Erythroblast (primary cell): Measurements from ENCODE around the gene ACVR1B.

Experiments used
- DNase-seq, 2 experiments: peaks; one replicate each; lab custom pipeline; 2025; lab: John Stamatoyannopoulos, UW
- GATA1 ChIP-seq: IDR thresholded peaks from 2 replicates; pipeline ENCODE4 v1.6.1; 2011; ENCODE audit warnings: low read depth, mild to moderate bottlenecking, control low read depth, low read length, moderate library complexity
- POLR2A ChIP-seq: IDR thresholded peaks from 2 replicates; pipeline ENCODE4 v1.6.1; 2011; ENCODE audit warnings: mild to moderate bottlenecking, low read length

The ACVR1B gene

GRCh38 chr12:52015532-52016041 is 64.1 kb downstream of the ACVR1B start:
- no peak for DNase-seq
- TF ChIP-seq POLR2A (no peak), GATA1 (no peak)

DNA sequence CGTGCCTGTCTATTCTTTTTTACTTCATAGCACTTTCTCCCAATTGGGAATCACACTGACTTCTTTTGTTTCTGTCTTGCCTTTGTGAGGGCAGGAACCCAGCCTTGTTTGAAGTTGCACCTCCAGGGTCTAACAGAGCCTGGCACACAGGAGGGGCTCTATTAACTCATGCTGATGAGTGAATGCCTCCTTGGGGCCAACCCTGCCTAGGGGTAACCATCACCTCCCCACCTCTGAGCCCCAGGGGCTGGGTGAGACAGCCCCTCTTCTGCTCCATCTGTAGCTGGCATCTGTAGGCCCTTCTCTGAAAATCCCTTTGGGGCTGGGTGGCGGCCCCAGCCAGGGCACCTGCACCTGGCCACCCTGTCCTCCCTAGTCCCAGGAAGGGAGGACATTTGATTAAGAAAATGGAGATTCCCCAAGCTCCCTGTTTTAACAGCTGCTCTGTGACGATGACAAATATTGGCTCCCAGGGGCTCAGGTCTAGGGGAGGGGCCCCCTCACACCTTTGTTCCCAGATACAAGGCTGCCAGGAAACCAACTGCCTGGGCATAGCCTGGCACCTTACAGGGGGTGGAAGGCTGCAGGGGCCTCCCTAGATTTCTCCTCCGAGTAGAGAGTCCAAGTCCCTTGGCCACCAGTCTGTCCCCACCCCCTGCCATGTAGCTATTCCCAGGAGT is 67.1 kb downstream of the ACVR1B start:
- no peak for TF ChIP-seq GATA1
- TF ChIP-seq POLR2A = no peak
- no peak for DNase-seq

DNA sequence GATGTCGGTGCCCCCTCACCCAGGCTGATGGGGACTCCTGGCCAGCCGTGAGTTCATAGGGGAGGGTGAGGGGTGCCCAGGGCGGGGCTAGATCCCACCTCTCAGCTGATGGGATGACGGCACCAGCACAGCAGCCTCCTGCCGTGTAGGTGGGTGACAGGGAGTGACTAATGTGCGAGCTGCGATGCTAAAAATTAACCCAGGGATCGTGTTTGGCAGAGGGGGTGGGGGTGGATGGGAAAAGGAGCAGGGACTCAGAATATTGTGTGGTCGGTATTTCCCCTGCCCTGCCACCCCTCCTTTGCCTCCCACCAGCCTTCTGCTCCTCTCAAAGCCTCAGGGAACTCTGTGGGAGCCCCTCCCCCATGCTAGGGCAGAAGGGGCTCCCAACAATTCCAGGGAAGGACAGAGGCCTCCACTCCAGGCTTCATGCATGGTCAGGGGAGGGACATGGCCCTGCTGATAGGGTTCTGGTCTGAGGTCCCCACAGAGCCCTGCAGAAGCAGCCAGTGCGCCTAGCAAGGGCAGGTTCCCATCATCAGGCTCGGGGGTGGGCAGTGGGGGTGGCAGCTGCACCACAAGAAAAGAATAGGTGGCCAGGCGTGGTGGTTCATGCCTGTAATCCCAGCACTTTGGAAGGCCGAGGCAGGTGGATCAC is 67.7 kb downstream of the ACVR1B start:
- TF ChIP-seq POLR2A (no peak), GATA1 (no peak)
- no peak for DNase-seq

DNA sequence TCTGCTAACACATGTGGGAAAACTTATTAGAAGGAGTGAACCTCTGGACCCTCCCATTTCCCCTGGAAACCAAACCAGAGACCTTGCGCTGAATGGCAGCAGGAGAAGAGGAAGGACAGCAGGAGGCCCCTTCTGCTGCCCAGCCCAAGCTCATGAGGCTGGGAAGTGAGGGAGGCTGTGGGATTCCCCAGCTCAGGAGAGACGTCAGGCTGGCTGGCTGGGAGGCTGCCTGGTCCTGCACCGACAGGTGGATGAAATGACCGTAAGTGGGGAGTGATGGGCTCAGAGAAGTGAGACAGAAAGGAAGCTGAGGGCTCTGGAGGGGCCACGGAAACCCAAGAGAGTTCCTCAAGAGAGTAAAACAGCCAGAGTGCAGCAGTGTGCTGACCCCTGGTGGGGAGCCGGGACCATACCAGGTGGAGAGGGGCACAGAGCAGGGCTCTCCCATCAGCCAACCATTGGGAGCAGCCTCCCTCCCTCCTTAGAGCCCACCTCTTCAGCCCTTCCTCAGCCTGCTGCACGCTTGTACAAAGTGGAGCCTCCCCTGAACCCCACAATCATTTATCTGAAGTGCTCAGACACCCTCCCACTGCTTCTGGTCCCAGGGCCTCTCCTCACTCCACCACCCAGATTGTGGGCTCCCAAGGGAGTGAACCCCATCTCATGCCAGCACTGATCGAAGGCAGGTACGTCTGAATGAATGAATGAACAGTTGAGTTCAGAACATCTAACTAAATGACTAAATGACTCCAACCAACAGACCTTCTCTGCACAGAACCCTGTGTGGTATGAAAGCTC is 69.2 kb downstream of the ACVR1B start:
- peak; percentile 50 to 51 for DNase-seq
- TF ChIP-seq GATA1 = no peak
- no peak for TF ChIP-seq POLR2A

GRCh38 chr12:52022841-52023181 is 71.3 kb downstream of the ACVR1B start:
- peak in 1 of 2 experiments; percentile 49 for DNase-seq
- TF ChIP-seq POLR2A = peak; percentile 18
- no peak for TF ChIP-seq GATA1

GRCh38 chr12:52023182-52023975 is 71.9 kb downstream of the ACVR1B start:
- TF ChIP-seq GATA1 (no peak), POLR2A (no peak)
- peak; percentile 86 to 91 for DNase-seq

GRCh38 chr12:52023976-52024688 is 72.6 kb downstream of the ACVR1B start:
- DNase-seq = peak in 1 of 2 experiments; percentile 66
- TF ChIP-seq POLR2A = no peak
- no peak for TF ChIP-seq GATA1

DNA sequence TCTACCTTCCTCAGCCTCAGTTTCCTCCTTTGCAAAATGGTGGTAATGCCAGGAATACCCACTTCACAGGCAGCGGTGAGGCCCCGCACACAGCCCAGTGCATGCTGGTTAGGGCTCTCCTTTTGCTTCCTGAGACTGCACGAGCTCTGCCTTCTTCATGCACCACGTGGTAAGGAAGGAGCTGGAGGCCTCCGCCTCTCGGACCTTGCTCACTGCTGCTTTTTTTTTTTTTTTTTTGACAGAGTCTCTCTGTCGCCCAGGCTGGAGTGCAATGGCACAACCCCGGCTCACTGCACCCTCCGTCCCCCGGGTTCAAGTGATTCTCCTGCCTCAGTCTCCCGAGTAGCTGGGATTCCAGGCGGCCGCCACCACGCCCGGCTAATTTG is 73.3 kb downstream of the ACVR1B start:
- no peak for TF ChIP-seq GATA1
- no peak for TF ChIP-seq POLR2A
- peak; percentile 50 to 74 for DNase-seq

GRCh38 chr12:52026263-52026662 is 74.8 kb downstream of the ACVR1B start:
- no peak for DNase-seq
- TF ChIP-seq POLR2A (no peak), GATA1 (no peak)

- TF ChIP-seq POLR2A (no peak), GATA1 (no peak)
- no peak for DNase-seq
Observed at GRCh38 chr12:52027085-52027843, 75.8 kb downstream of the ACVR1B start.

- TF ChIP-seq GATA1 = no peak
- TF ChIP-seq POLR2A = no peak
- peak in 1 of 2 experiments; percentile 28 for DNase-seq
Observed at GRCh38 chr12:52029685-52030084, 78.2 kb downstream of the ACVR1B start.

DNA sequence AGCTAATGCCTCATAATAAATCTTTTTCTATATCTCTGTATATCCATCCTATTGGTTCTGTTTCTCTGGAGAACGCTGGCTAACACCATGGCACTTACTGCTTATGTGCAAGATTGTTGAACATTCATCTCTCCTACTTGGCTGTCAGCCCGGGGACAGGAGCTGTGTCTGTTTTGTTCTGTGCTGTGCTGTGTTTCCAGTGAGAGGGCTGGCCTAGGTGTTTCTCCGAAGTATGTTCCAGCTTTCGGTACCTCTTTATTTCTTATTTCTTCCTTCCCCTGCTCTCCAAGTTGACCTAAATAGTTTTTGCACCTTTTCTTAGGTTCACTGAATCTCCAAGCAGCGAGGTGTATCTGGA is 80.9 kb downstream of the ACVR1B start:
- peak in 1 of 2 experiments; percentile 35 for DNase-seq
- TF ChIP-seq GATA1 (no peak), POLR2A (no peak)
